CD14-positive monocyte (primary cell): Measurements from ENCODE around the gene RPL19. TPM values are rescaled to one million over a fixed set of nuclear protein-coding genes. Genes with fewer than 3 reads are reported as not detected.
"Not testable (repeated sequence)": the region's sequence is repeated elsewhere in the genome, so short reads cannot be mapped to it uniquely, and the experiment has no call there.

Source experiments
- DNase-seq, 3 donors: peaks; one replicate each; pipeline ENCODE4 v3.0.0-alpha.2; 2011 to 2022
- H2AFZ ChIP-seq: 2 replicates; pipeline ENCODE4 v1.6.0; 2012; ENCODE audit warnings: mild to moderate bottlenecking, low read depth, low read length, inconsistent platforms; ENCODE audit not compliant: insufficient read depth, poor library complexity, severe bottlenecking
- H3K27ac ChIP-seq, 2 donors: 1 replicate in 1 of 2; 2 replicates in 1 of 2; pipeline ENCODE4 v1.5.1; 2012 to 2013; ENCODE audit warnings: low read length in 2 of 2, control low read depth in 1 of 2, inconsistent platforms in 1 of 2, low read depth in 1 of 2, mild to moderate bottlenecking in 1 of 2
- H3K27me3 ChIP-seq, 2 donors: one replicate each; pipeline versions ENCODE4 v1.6.0 to v1.6.1; 2011 to 2013; ENCODE audit warnings: low read length in 2 of 2; ENCODE audit not compliant: control insufficient read depth in 2 of 2, insufficient read depth in 2 of 2
- H3K36me3 ChIP-seq, 2 donors: replicated peaks in 1 of 2; 1 replicate in 1 of 2; 2 replicates in 1 of 2; pipeline versions ENCODE4 v1.5.1 to v1.6.1; 2012 to 2013; ENCODE audit warnings: low read length in 2 of 2, control low read depth in 1 of 2, inconsistent platforms in 1 of 2, mild to moderate bottlenecking in 1 of 2; ENCODE audit not compliant: insufficient read depth in 2 of 2, control insufficient read depth in 1 of 2
- H3K4me1 ChIP-seq, 2 donors: 1 replicate in 1 of 2; 2 replicates in 1 of 2; pipeline versions ENCODE4 v1.5.1 to v1.6.1; 2012 to 2013; ENCODE audit warnings: low read length in 2 of 2, control low read depth in 1 of 2, inconsistent platforms in 1 of 2, mild to moderate bottlenecking in 1 of 2, moderate library complexity in 1 of 2; ENCODE audit not compliant: insufficient read depth in 2 of 2, control insufficient read depth in 1 of 2
- H3K4me2 ChIP-seq: replicated peaks from 2 replicates; pipeline ENCODE3; 2012; ENCODE audit warnings: low read length, moderate library complexity, mild to moderate bottlenecking; ENCODE audit not compliant: poor library complexity, severe bottlenecking; ENCODE audit errors: extremely low read depth
- H3K4me3 ChIP-seq, 3 experiments: fragments of 200-600 bp in 1 of 3; sonication (generic) in 1 of 3; replicated peaks in 1 of 3; 1 replicate in 2 of 3; 2 replicates in 1 of 3; pipeline ENCODE4 v1.5.1; 2011 to 2013; ENCODE audit warnings: low read length in 3 of 3, mild to moderate bottlenecking in 3 of 3, control low read depth in 2 of 3, low read depth in 2 of 3, inconsistent platforms in 1 of 3, moderate library complexity in 1 of 3
- H3K79me2 ChIP-seq: 2 replicates; pipeline ENCODE4 v1.6.0; 2012; ENCODE audit warnings: mild to moderate bottlenecking, control low read depth, inconsistent platforms, low read length, moderate library complexity; ENCODE audit not compliant: insufficient read depth
- H3K9ac ChIP-seq: 2 replicates; pipeline ENCODE4 v1.6.0; 2017; ENCODE audit warnings: low read length, mild to moderate bottlenecking; ENCODE audit not compliant: insufficient read depth, poor library complexity, severe bottlenecking
- H3K9me3 ChIP-seq, 2 donors: replicated peaks in 1 of 2; 1 replicate in 1 of 2; 2 replicates in 1 of 2; pipeline versions ENCODE4 v1.5.1 to v1.6.1; 2012 to 2013; ENCODE audit warnings: low read length in 2 of 2, control low read depth in 1 of 2; ENCODE audit not compliant: control insufficient read depth in 1 of 2, insufficient read depth in 1 of 2
- H4K20me1 ChIP-seq: 2 replicates; pipeline ENCODE4 v1.6.0; 2012; ENCODE audit warnings: mild to moderate bottlenecking, low read length, control low read depth, moderate library complexity; ENCODE audit not compliant: insufficient read depth
- H3K27ac Mint-ChIP-seq, 7 donors: one replicate each; pipeline ENCODE4 v1.8.0; 2020; ENCODE audit warnings: mild to moderate bottlenecking in 7 of 7, mixed read lengths in 7 of 7, moderate library complexity in 6 of 7, inconsistent platforms in 2 of 7
- H3K27me3 Mint-ChIP-seq, 3 donors: one replicate each; pipeline ENCODE4 v1.8.0; 2021 to 2022; ENCODE audit warnings: low read depth in 3 of 3, mild to moderate bottlenecking in 3 of 3, mixed read lengths in 3 of 3, moderate library complexity in 3 of 3, inconsistent platforms in 1 of 3
- H3K36me3 Mint-ChIP-seq, 2 donors: one replicate each; pipeline ENCODE4 v1.8.0; 2020; ENCODE audit warnings: mixed read lengths in 2 of 2, inconsistent platforms in 1 of 2, mild to moderate bottlenecking in 1 of 2
- H3K4me1 Mint-ChIP-seq: one replicate; pipeline ENCODE4 v1.8.0; 2020; ENCODE audit warnings: mild to moderate bottlenecking, mixed read lengths
- H3K4me3 Mint-ChIP-seq, 2 donors: one replicate each; pipeline ENCODE4 v1.8.0; 2020; ENCODE audit warnings: mild to moderate bottlenecking in 2 of 2, mixed read lengths in 2 of 2, moderate library complexity in 1 of 2
- H3K9me3 Mint-ChIP-seq, 7 donors: one replicate each; pipeline ENCODE4 v1.8.0; 2020 to 2022; ENCODE audit warnings: mixed read lengths in 7 of 7, mild to moderate bottlenecking in 6 of 7, moderate library complexity in 6 of 7, inconsistent platforms in 2 of 7
- CTCF ChIP-seq: fragments of 200-600 bp; IDR thresholded peaks from one replicate; pipeline ENCODE4 v1.8.0; 2022; ENCODE audit warnings: antibody characterized with exemption, mild to moderate bottlenecking
- WGBS: methylation state at CpG from one replicate; pipeline ENCODE4 v1.1.5; 2013; ENCODE audit warnings: missing lambda C conversion rate; ENCODE audit not compliant: insufficient coverage; 5-methylcytosine and 5-hydroxymethylcytosine counted together
- intact Hi-C, 2 donors: fragments of 100-400 bp; cut with micrococcal nuclease; formaldehyde crosslinking; loops; one replicate each; pipeline versions ENCODE4 v1.15.0 to v1.15.1; 2023
- polyA plus RNA-seq, 3 donors: library from polyadenylated mRNA; depleted of rRNA in 1 of 3; unstranded in 2 of 3; stranded (reverse) in 1 of 3; fragments of 300-500 nt in 2 of 3; fragments of >200 nt in 1 of 3; fragmentation: Illumina TruSeq in 2 of 3; gene quantifications; 1 replicate in 2 of 3; 2 replicates in 1 of 3; pipeline ENCODE4 v1.2.3, GENCODE V29; 2012 to 2021

RPL19 gene
- polyA plus RNA-seq, 3 donors, result 1,069 to 1,809 (median 1,232) TPM

GRCh38 chr17:39246274-39246673, 46.2 kb downstream of the RPL19 start:
- intact Hi-C loops, result loop anchor here in 1 of 2 donors (10.0 kb wide), 1 partner anchor 81 kb away; the partner anchor contains the start of gene ARL5C

GRCh38 chr17:39250076-39250475, 50.0 kb downstream of the RPL19 start:
- H3K4me2 ChIP-seq, H3K9me3 ChIP-seq, DNase-seq, H3K4me3 ChIP-seq, H3K9ac ChIP-seq, H3K4me3 Mint-ChIP-seq, H3K4me1 Mint-ChIP-seq, H3K27me3 ChIP-seq, intact Hi-C loops, H3K4me1 ChIP-seq, H3K27me3 Mint-ChIP-seq, H2AFZ ChIP-seq, H4K20me1 ChIP-seq, H3K9me3 Mint-ChIP-seq, H3K27ac ChIP-seq, H3K79me2 ChIP-seq: not testable (repeated sequence)
- H3K36me3 ChIP-seq, result peaks cover 15 to 37% of the 10 kb centered on the region in 2 donors
- 88% methylated on average over 5 of the region's 12 CpGs for WGBS
- H3K36me3 Mint-ChIP-seq, result peaks cover 32 to 45% of the 10 kb centered on the region in 2 donors
- H3K27ac Mint-ChIP-seq, result peak overlapping the region in 1 of 7 donors; percentile 25

More at GRCh38 chr17:39246274-39246673, 46.2 kb downstream of the RPL19 start:
- Mint-ChIP-seq H3K36me3 (peaks cover 6 to 12% of the 10 kb centered on the region in 2 donors), H3K27ac (no peak overlapping the region), H3K9me3 (no peaks in the 10 kb centered on the region), H3K4me3 (no peak overlapping the region), H3K4me1 (peaks cover 11% of the 10 kb centered on the region), H3K27me3 (peaks cover 0 to 11% (median 2%) of the 10 kb centered on the region in 3 donors)
- H3K27me3 ChIP-seq, result no peaks in the 10 kb centered on the region
- H3K4me3 ChIP-seq, result no peak overlapping the region
- peaks cover 0 to 1% of the 10 kb centered on the region in 2 donors for H3K36me3 ChIP-seq
- H3K4me2 ChIP-seq, result no peak overlapping the region
- no peaks in the 10 kb centered on the region for H3K79me2 ChIP-seq
- H3K9ac ChIP-seq, result no peak overlapping the region
- no peak overlapping the region for H2AFZ ChIP-seq
- H3K4me1 ChIP-seq, result peaks cover 0 to 7% of the 10 kb centered on the region in 2 donors
- DNase-seq, result no peak
- no peak for TF ChIP-seq CTCF
- no peak overlapping the region for H3K27ac ChIP-seq
- H3K9me3 ChIP-seq, result no peaks in the 10 kb centered on the region
- WGBS, result 100% methylated on average over 1 of the region's 3 CpGs
- no peaks in the 10 kb centered on the region for H4K20me1 ChIP-seq
